CD14-positive monocyte (primary cell): Measurements from ENCODE around the gene LY86. TPM values are rescaled to one million over a fixed set of nuclear protein-coding genes. Genes with fewer than 3 reads are reported as not detected.

Experiments used
- DNase-seq, 3 donors: peaks; one replicate each; pipeline ENCODE4 v3.0.0-alpha.2; 2011 to 2022
- H2AFZ ChIP-seq: 2 replicates; pipeline ENCODE4 v1.6.0; 2012; ENCODE audit warnings: mild to moderate bottlenecking, low read depth, low read length, inconsistent platforms; ENCODE audit not compliant: insufficient read depth, poor library complexity, severe bottlenecking
- H3K27ac ChIP-seq, 2 donors: 1 replicate in 1 of 2; 2 replicates in 1 of 2; pipeline ENCODE4 v1.5.1; 2012 to 2013; ENCODE audit warnings: low read length in 2 of 2, control low read depth in 1 of 2, inconsistent platforms in 1 of 2, low read depth in 1 of 2, mild to moderate bottlenecking in 1 of 2
- H3K27me3 ChIP-seq, 2 donors: one replicate each; pipeline versions ENCODE4 v1.6.0 to v1.6.1; 2011 to 2013; ENCODE audit warnings: low read length in 2 of 2; ENCODE audit not compliant: control insufficient read depth in 2 of 2, insufficient read depth in 2 of 2
- H3K36me3 ChIP-seq, 2 donors: replicated peaks in 1 of 2; 1 replicate in 1 of 2; 2 replicates in 1 of 2; pipeline versions ENCODE4 v1.5.1 to v1.6.1; 2012 to 2013; ENCODE audit warnings: low read length in 2 of 2, control low read depth in 1 of 2, inconsistent platforms in 1 of 2, mild to moderate bottlenecking in 1 of 2; ENCODE audit not compliant: insufficient read depth in 2 of 2, control insufficient read depth in 1 of 2
- H3K4me1 ChIP-seq, 2 donors: 1 replicate in 1 of 2; 2 replicates in 1 of 2; pipeline versions ENCODE4 v1.5.1 to v1.6.1; 2012 to 2013; ENCODE audit warnings: low read length in 2 of 2, control low read depth in 1 of 2, inconsistent platforms in 1 of 2, mild to moderate bottlenecking in 1 of 2, moderate library complexity in 1 of 2; ENCODE audit not compliant: insufficient read depth in 2 of 2, control insufficient read depth in 1 of 2
- H3K4me2 ChIP-seq: replicated peaks from 2 replicates; pipeline ENCODE3; 2012; ENCODE audit warnings: low read length, moderate library complexity, mild to moderate bottlenecking; ENCODE audit not compliant: poor library complexity, severe bottlenecking; ENCODE audit errors: extremely low read depth
- H3K4me3 ChIP-seq, 3 experiments: fragments of 200-600 bp in 1 of 3; sonication (generic) in 1 of 3; replicated peaks in 1 of 3; 1 replicate in 2 of 3; 2 replicates in 1 of 3; pipeline ENCODE4 v1.5.1; 2011 to 2013; ENCODE audit warnings: low read length in 3 of 3, mild to moderate bottlenecking in 3 of 3, control low read depth in 2 of 3, low read depth in 2 of 3, inconsistent platforms in 1 of 3, moderate library complexity in 1 of 3
- H3K79me2 ChIP-seq: 2 replicates; pipeline ENCODE4 v1.6.0; 2012; ENCODE audit warnings: mild to moderate bottlenecking, control low read depth, inconsistent platforms, low read length, moderate library complexity; ENCODE audit not compliant: insufficient read depth
- H3K9ac ChIP-seq: 2 replicates; pipeline ENCODE4 v1.6.0; 2017; ENCODE audit warnings: low read length, mild to moderate bottlenecking; ENCODE audit not compliant: insufficient read depth, poor library complexity, severe bottlenecking
- H3K9me3 ChIP-seq, 2 donors: replicated peaks in 1 of 2; 1 replicate in 1 of 2; 2 replicates in 1 of 2; pipeline versions ENCODE4 v1.5.1 to v1.6.1; 2012 to 2013; ENCODE audit warnings: low read length in 2 of 2, control low read depth in 1 of 2; ENCODE audit not compliant: control insufficient read depth in 1 of 2, insufficient read depth in 1 of 2
- H4K20me1 ChIP-seq: 2 replicates; pipeline ENCODE4 v1.6.0; 2012; ENCODE audit warnings: mild to moderate bottlenecking, low read length, control low read depth, moderate library complexity; ENCODE audit not compliant: insufficient read depth
- H3K27ac Mint-ChIP-seq, 7 donors: one replicate each; pipeline ENCODE4 v1.8.0; 2020; ENCODE audit warnings: mild to moderate bottlenecking in 7 of 7, mixed read lengths in 7 of 7, moderate library complexity in 6 of 7, inconsistent platforms in 2 of 7
- H3K27me3 Mint-ChIP-seq, 3 donors: one replicate each; pipeline ENCODE4 v1.8.0; 2021 to 2022; ENCODE audit warnings: low read depth in 3 of 3, mild to moderate bottlenecking in 3 of 3, mixed read lengths in 3 of 3, moderate library complexity in 3 of 3, inconsistent platforms in 1 of 3
- H3K36me3 Mint-ChIP-seq, 2 donors: one replicate each; pipeline ENCODE4 v1.8.0; 2020; ENCODE audit warnings: mixed read lengths in 2 of 2, inconsistent platforms in 1 of 2, mild to moderate bottlenecking in 1 of 2
- H3K4me1 Mint-ChIP-seq: one replicate; pipeline ENCODE4 v1.8.0; 2020; ENCODE audit warnings: mild to moderate bottlenecking, mixed read lengths
- H3K4me3 Mint-ChIP-seq, 2 donors: one replicate each; pipeline ENCODE4 v1.8.0; 2020; ENCODE audit warnings: mild to moderate bottlenecking in 2 of 2, mixed read lengths in 2 of 2, moderate library complexity in 1 of 2
- H3K9me3 Mint-ChIP-seq, 7 donors: one replicate each; pipeline ENCODE4 v1.8.0; 2020 to 2022; ENCODE audit warnings: mixed read lengths in 7 of 7, mild to moderate bottlenecking in 6 of 7, moderate library complexity in 6 of 7, inconsistent platforms in 2 of 7
- WGBS: methylation state at CpG from one replicate; pipeline ENCODE4 v1.1.5; 2013; ENCODE audit warnings: missing lambda C conversion rate; ENCODE audit not compliant: insufficient coverage; 5-methylcytosine and 5-hydroxymethylcytosine counted together
- intact Hi-C, 2 donors: fragments of 100-400 bp; cut with micrococcal nuclease; formaldehyde crosslinking; loops; one replicate each; pipeline versions ENCODE4 v1.15.0 to v1.15.1; 2023
- polyA plus RNA-seq, 3 donors: library from polyadenylated mRNA; depleted of rRNA in 1 of 3; unstranded in 2 of 3; stranded (reverse) in 1 of 3; fragments of 300-500 nt in 2 of 3; fragments of >200 nt in 1 of 3; fragmentation: Illumina TruSeq in 2 of 3; gene quantifications; 1 replicate in 2 of 3; 2 replicates in 1 of 3; pipeline ENCODE4 v1.2.3, GENCODE V29; 2012 to 2021
- TF ChIP-seq, protein P1 (sequence below): fragments of 200-600 bp; IDR thresholded peaks from one replicate; pipeline ENCODE4 v1.8.0; 2022; ENCODE audit warnings: antibody characterized with exemption, mild to moderate bottlenecking

LY86 gene
- polyA plus RNA-seq, 3 donors, result 166 to 609 (median 454) TPM

DNA sequence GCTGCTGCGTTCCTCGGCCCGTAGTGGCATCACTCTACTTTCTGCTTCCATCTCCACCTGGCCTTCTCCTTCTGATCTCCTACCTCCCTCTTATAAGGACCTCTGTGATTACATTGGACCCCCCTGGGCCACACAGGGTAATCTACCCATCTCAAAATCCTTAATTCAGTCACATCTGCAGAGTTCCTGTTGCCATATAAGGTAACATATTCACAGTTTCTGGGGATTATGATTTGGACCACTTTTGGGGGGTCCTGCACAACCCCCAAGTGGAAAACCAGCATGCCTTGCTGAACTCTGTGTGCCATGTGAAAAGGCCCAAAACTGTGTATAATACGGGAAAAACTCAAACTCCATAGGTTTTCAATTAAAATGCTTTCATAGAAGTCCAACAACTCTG, 51.1 kb downstream of the LY86 start:
- Histone ChIP-seq H3K79me2 (no peaks in the 10 kb centered on the region), H3K4me2 (no peak overlapping the region), H3K4me3 (no peak overlapping the region), H3K4me1 (peaks cover 25 to 30% of the 10 kb centered on the region in 2 donors), H3K9me3 (no peaks in the 10 kb centered on the region), H3K27me3 (no peaks in the 10 kb centered on the region), H3K9ac (no peak overlapping the region), H2AFZ (no peak overlapping the region), H3K27ac (no peak overlapping the region), H3K36me3 (peaks cover 41 to 62% of the 10 kb centered on the region in 2 donors), H4K20me1 (no peaks in the 10 kb centered on the region)
- TF ChIP-seq, protein P1, sequence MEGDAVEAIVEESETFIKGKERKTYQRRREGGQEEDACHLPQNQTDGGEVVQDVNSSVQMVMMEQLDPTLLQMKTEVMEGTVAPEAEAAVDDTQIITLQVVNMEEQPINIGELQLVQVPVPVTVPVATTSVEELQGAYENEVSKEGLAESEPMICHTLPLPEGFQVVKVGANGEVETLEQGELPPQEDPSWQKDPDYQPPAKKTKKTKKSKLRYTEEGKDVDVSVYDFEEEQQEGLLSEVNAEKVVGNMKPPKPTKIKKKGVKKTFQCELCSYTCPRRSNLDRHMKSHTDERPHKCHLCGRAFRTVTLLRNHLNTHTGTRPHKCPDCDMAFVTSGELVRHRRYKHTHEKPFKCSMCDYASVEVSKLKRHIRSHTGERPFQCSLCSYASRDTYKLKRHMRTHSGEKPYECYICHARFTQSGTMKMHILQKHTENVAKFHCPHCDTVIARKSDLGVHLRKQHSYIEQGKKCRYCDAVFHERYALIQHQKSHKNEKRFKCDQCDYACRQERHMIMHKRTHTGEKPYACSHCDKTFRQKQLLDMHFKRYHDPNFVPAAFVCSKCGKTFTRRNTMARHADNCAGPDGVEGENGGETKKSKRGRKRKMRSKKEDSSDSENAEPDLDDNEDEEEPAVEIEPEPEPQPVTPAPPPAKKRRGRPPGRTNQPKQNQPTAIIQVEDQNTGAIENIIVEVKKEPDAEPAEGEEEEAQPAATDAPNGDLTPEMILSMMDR, result no peak
- intact Hi-C loops, result no loop called here
- H3K4me3 Mint-ChIP-seq, result no peak overlapping the region
- no peak for DNase-seq
- no peak overlapping the region for H3K27ac Mint-ChIP-seq
- H3K4me1 Mint-ChIP-seq, result peaks cover 38% of the 10 kb centered on the region
- WGBS, result 100% methylated on average over 3 of the region's 4 CpGs
- H3K27me3 Mint-ChIP-seq, result peaks cover 0 to 3% (median 0%) of the 10 kb centered on the region in 3 donors
- H3K36me3 Mint-ChIP-seq, result peaks cover 56 to 61% of the 10 kb centered on the region in 2 donors
- H3K9me3 Mint-ChIP-seq, result peaks cover 0 to 1% (median 0%) of the 10 kb centered on the region in 7 donors

DNA sequence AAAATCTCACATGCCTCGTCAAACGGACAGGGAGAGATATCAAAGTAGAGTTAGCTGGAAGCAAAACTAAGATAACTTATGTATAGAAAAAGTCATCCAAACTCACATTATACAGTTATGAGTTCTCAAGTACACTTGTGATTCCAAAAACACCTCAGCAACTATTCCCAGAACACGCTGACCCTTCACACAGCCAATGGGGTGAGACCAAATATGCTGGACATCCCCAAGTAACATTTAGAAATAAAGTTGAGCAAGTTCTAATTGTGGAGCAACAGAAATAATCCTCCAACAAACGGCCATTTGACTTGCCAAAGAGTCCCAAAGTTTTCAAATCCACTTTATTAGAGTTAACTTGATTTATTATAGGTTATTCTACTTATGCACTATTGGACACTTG, 52.4 kb downstream of the LY86 start:
- no peak overlapping the region for H3K27ac Mint-ChIP-seq

More for the DNA sequence above, 52.4 kb downstream of the LY86 start:
- no peak overlapping the region for H3K27ac ChIP-seq
- H3K9me3 ChIP-seq, result no peaks in the 10 kb centered on the region
- no peak overlapping the region for H3K9ac ChIP-seq
- DNase-seq, result no peak
- no peaks in the 10 kb centered on the region for H3K79me2 ChIP-seq
- H3K27me3 ChIP-seq, result no peaks in the 10 kb centered on the region
- 100% methylated on average over 1 of the region's 4 CpGs for whole genome bisulfite sequencing
- H3K4me3 ChIP-seq, result no peak overlapping the region
- H2AFZ ChIP-seq, result no peak overlapping the region
- no peak overlapping the region for H3K4me3 Mint-ChIP-seq
- no peak overlapping the region for H3K4me2 ChIP-seq
- peaks cover 58% of the 10 kb centered on the region in 2 donors for H3K36me3 Mint-ChIP-seq
- peaks cover 19 to 37% of the 10 kb centered on the region in 2 donors for H3K4me1 ChIP-seq
- peaks cover 0 to 3% (median 0%) of the 10 kb centered on the region in 3 donors for H3K27me3 Mint-ChIP-seq
- H3K9me3 Mint-ChIP-seq, result peaks cover 0 to 1% (median 0%) of the 10 kb centered on the region in 7 donors
- peaks cover 39% of the 10 kb centered on the region for H3K4me1 Mint-ChIP-seq
- peaks cover 37 to 57% of the 10 kb centered on the region in 2 donors for H3K36me3 ChIP-seq
- TF ChIP-seq, protein P1, result no peak
- no peaks in the 10 kb centered on the region for H4K20me1 ChIP-seq
- intact Hi-C loops, result no loop called here
